ENCODE measurements around the gene EPS8L1.

Gene EPS8L1

GRCh38 chr19:55080121-55080967 is 4.7 kb downstream of the EPS8L1 start:
- peak; percentile 97 for DNase-seq (ENCODE audit: low spot score)

GRCh38 chr19:55080968-55081769 is 5.5 kb downstream of the EPS8L1 start:
- DNase-seq (ENCODE audit: low spot score) = peak; percentile 93

- no peak for DNase-seq (ENCODE audit: low spot score)
Measured at GRCh38 chr19:55081770-55082019, 6.0 kb downstream of the EPS8L1 start.

- DNase-seq (ENCODE audit: low spot score) = no peak
Measured at GRCh38 chr19:55082020-55082851, 6.6 kb downstream of the EPS8L1 start.

GRCh38 chr19:55083004-55083850 is 7.6 kb downstream of the EPS8L1 start:
- DNase-seq (ENCODE audit: low spot score) = no peak

GRCh38 chr19:55084416-55084815 is 8.7 kb downstream of the EPS8L1 start:
- no peak for DNase-seq (ENCODE audit: low spot score)

- DNase-seq (ENCODE audit: low spot score) = no peak
Measured at GRCh38 chr19:55085923-55086715, 10.4 kb downstream of the EPS8L1 start.

GRCh38 chr19:55086730-55087541 is 11.3 kb downstream of the EPS8L1 start:
- DNase-seq (ENCODE audit: low spot score) = peak; percentile 84

GRCh38 chr19:55087542-55087901 is 11.9 kb downstream of the EPS8L1 start:
- no peak for DNase-seq (ENCODE audit: low spot score)

GRCh38 chr19:55088021-55088451 is 12.4 kb downstream of the EPS8L1 start:
- DNase-seq (ENCODE audit: low spot score) = no peak

- peak; percentile 89 for DNase-seq (ENCODE audit: low spot score)
Measured at GRCh38 chr19:55088543-55089341, 13.1 kb downstream of the EPS8L1 start.

- no peak for DNase-seq (ENCODE audit: low spot score)
Measured at GRCh38 chr19:55089342-55089944, 13.8 kb downstream of the EPS8L1 start.

- no peak for DNase-seq (ENCODE audit: low spot score)
Measured at GRCh38 chr19:55090564-55090963, 14.9 kb downstream of the EPS8L1 start.

GRCh38 chr19:55091126-55091910 is 15.6 kb downstream of the EPS8L1 start:
- no peak for DNase-seq (ENCODE audit: low spot score)

- DNase-seq (ENCODE audit: low spot score) = no peak
Measured at GRCh38 chr19:55091955-55092354, 16.3 kb downstream of the EPS8L1 start.

- DNase-seq (ENCODE audit: low spot score) = no peak
Measured at GRCh38 chr19:55092423-55093318, 17.0 kb downstream of the EPS8L1 start.
